Osteocyte (in vitro differentiated cells): ENCODE data around the gene JKAMP. TPM values are rescaled to one million over a fixed set of nuclear protein-coding genes. Genes with fewer than 3 reads are reported as not detected.
A peak's percentile ranks its signal among the peaks of the same experiment; 100 is the strongest.

ENCODE experiments used
- DNase-seq: peaks from one replicate; pipeline ENCODE4 v3.0.0; 2021; ENCODE audit warnings: mixed read lengths; ENCODE audit not compliant: unreplicated experiment; ENCODE audit errors: extremely low spot score
- H3K27ac Mint-ChIP-seq: one replicate; pipeline ENCODE4 v1.8.0; 2021; ENCODE audit warnings: mild to moderate bottlenecking, mixed read lengths; ENCODE audit not compliant: unreplicated experiment
- H3K27me3 Mint-ChIP-seq: one replicate; pipeline ENCODE4 v1.8.0; 2021; ENCODE audit warnings: mixed read lengths; ENCODE audit not compliant: unreplicated experiment
- H3K36me3 Mint-ChIP-seq: one replicate; pipeline ENCODE4 v1.8.0; 2021; ENCODE audit warnings: mixed read lengths; ENCODE audit not compliant: unreplicated experiment
- H3K4me1 Mint-ChIP-seq: one replicate; pipeline ENCODE4 v1.8.0; 2021; ENCODE audit warnings: mixed read lengths; ENCODE audit not compliant: unreplicated experiment
- H3K4me3 Mint-ChIP-seq: one replicate; pipeline ENCODE4 v1.8.0; 2021; ENCODE audit warnings: mild to moderate bottlenecking, moderate library complexity, mixed read lengths; ENCODE audit not compliant: unreplicated experiment
- H3K9me3 Mint-ChIP-seq: one replicate; pipeline ENCODE4 v1.8.0; 2021; ENCODE audit warnings: mixed read lengths; ENCODE audit not compliant: unreplicated experiment
- CTCF ChIP-seq: fragments of 200-600 bp; sonication (generic); IDR thresholded peaks from 2 replicates; pipeline ENCODE4 v1.5.0; 2021; ENCODE audit warnings: antibody characterized with exemption, mild to moderate bottlenecking, moderate library complexity
- total RNA-seq: library from RNA; stranded (reverse); gene quantifications from 2 replicates; pipeline ENCODE4 v1.2.1, GENCODE V29; 2021

Gene JKAMP
- total RNA-seq, 1 donor from 2014 or later: 47.6 TPM

GRCh38 chr14:59464486-59465315, 19.6 kb upstream of the JKAMP start:
- H3K9me3 Mint-ChIP-seq: no peaks in the 10 kb centered on the region
- H3K4me1 Mint-ChIP-seq: peaks cover 7% of the 10 kb centered on the region
- no peaks in the 10 kb centered on the region for H3K27me3 Mint-ChIP-seq
- DNase-seq: peak; percentile 87
- H3K4me3 Mint-ChIP-seq: peak overlapping the region; percentile 80
- TF ChIP-seq CTCF: no peak
- peaks cover 17% of the 10 kb centered on the region for H3K36me3 Mint-ChIP-seq
- peak overlapping the region; percentile 71 for H3K27ac Mint-ChIP-seq

- H3K27ac Mint-ChIP-seq: peak within 1 kb of the TSS; percentile 71
- no peaks in the 10 kb centered on the region for H3K27me3 Mint-ChIP-seq
- no peaks in the 10 kb centered on the region for H3K9me3 Mint-ChIP-seq
- DNase-seq: no peak
- peaks cover 7% of the 10 kb centered on the region for H3K4me1 Mint-ChIP-seq
- peak within 1 kb of the TSS; percentile 80 for H3K4me3 Mint-ChIP-seq
- peaks cover 10% of the 10 kb centered on the region for H3K36me3 Mint-ChIP-seq
- TF ChIP-seq CTCF: no peak
Measured at GRCh38 chr14:59465316-59466135, 18.8 kb upstream of the JKAMP start, which contains the start of gene GPR135. TSS of gene GPR135 (minus strand) at chr14:59465380. CDS start at chr14:59465226, 154 bp downstream.

- H3K27ac Mint-ChIP-seq: no peak overlapping the region
- H3K4me1 Mint-ChIP-seq: no peaks in the 10 kb centered on the region
- H3K4me3 Mint-ChIP-seq: no peak overlapping the region
- no peaks in the 10 kb centered on the region for H3K9me3 Mint-ChIP-seq
- no peak for TF ChIP-seq CTCF
- DNase-seq: no peak
- H3K27me3 Mint-ChIP-seq: no peaks in the 10 kb centered on the region
- peaks cover 26% of the 10 kb centered on the region for H3K36me3 Mint-ChIP-seq
Measured at GRCh38 chr14:59474172-59474571, 10.1 kb upstream of the JKAMP start.

GRCh38 chr14:59475709-59476108, 8.6 kb upstream of the JKAMP start:
- peaks cover 10% of the 10 kb centered on the region for H3K4me1 Mint-ChIP-seq
- H3K4me3 Mint-ChIP-seq: no peak overlapping the region
- H3K27ac Mint-ChIP-seq: no peak overlapping the region
- no peaks in the 10 kb centered on the region for H3K27me3 Mint-ChIP-seq
- no peak for DNase-seq
- H3K9me3 Mint-ChIP-seq: no peaks in the 10 kb centered on the region
- peaks cover 28% of the 10 kb centered on the region for H3K36me3 Mint-ChIP-seq
- TF ChIP-seq CTCF: no peak

GRCh38 chr14:59478540-59478939, 5.8 kb upstream of the JKAMP start:
- peaks cover 37% of the 10 kb centered on the region for H3K4me1 Mint-ChIP-seq
- H3K27me3 Mint-ChIP-seq: no peaks in the 10 kb centered on the region
- TF ChIP-seq CTCF: no peak
- peaks cover 25% of the 10 kb centered on the region for H3K36me3 Mint-ChIP-seq
- H3K4me3 Mint-ChIP-seq: no peak overlapping the region
- no peaks in the 10 kb centered on the region for H3K9me3 Mint-ChIP-seq
- H3K27ac Mint-ChIP-seq: no peak overlapping the region
- DNase-seq: no peak
